ENCODE measurements around the gene ARMC12.

GRCh38 chr6:35759426-35759825 lies 22.6 kb downstream of the ARMC12 start:
- TF ChIP-seq EP300 (IDR thresholded peaks at IDR 0.05; ENCODE audit: borderline replicate concordance), result no peak
- TF ChIP-seq REST (IDR thresholded peaks at IDR 0.05; ENCODE audit: low read depth), result no peak
- no peak for TF ChIP-seq CREB1 (IDR thresholded peaks at IDR 0.05; ENCODE audit: low read depth)
- no peak for TF ChIP-seq CEBPB (IDR thresholded peaks at IDR 0.05)
- no peak for TF ChIP-seq MAX (IDR thresholded peaks at IDR 0.05)
- TF ChIP-seq FOXM1 (IDR thresholded peaks at IDR 0.05; ENCODE audit: borderline replicate concordance, low read depth), result no peak
- no peak for TF ChIP-seq ZBTB7A (IDR thresholded peaks at IDR 0.05; ENCODE audit: low read depth)
- TF ChIP-seq TEAD4 (IDR thresholded peaks at IDR 0.05), result no peak
- TF ChIP-seq TAF1 (IDR thresholded peaks at IDR 0.05; ENCODE audit: low read depth), result no peak
- no peak for TF ChIP-seq USF1 (IDR thresholded peaks at IDR 0.05)
- TF ChIP-seq YY1 (IDR thresholded peaks at IDR 0.05; ENCODE audit: low read depth), result no peak

Data from Ishikawa (cell line).